ENCODE results near the gene ENAH. TPM values are rescaled to one million over a fixed set of nuclear protein-coding genes. Genes with fewer than 3 reads are reported as not detected.

Gene ENAH
- polyA plus RNA-seq, 1 experiment = 40.9 TPM

DNA sequence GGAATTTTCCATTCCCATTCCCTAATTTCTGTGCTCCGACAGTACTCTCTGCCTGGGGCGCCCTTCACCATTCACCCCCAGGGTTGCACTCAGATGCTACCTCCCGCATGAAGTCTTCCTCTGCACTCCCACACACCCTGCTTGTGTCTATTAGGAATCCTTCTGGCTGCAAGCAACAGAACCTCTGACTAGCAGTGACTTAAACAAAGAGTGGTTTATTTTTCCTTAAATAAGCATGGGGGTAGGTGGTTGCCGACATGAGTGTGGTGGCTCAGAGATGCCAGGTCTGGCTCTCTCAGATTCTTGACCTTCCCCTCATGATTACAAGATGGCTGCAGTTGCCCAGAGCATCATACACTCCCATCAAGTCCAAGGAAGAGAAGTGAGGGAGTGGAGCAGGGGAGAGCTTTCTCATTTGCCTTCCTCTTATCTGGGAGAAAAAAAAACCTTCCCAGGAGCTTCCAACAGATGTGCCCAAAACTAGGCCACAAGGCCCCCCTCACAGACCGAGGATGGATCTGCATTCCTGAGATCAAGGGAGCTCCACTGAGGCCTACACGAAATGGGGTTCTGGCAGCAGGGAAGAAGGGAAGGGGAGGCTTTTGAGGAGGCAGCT, 175.5 kb downstream of the ENAH start:
- no peak for DNase-seq (ENCODE audit: low read depth)
- POLR2A ChIA-PET = no interaction called here
- TF ChIP-seq, protein P1, sequence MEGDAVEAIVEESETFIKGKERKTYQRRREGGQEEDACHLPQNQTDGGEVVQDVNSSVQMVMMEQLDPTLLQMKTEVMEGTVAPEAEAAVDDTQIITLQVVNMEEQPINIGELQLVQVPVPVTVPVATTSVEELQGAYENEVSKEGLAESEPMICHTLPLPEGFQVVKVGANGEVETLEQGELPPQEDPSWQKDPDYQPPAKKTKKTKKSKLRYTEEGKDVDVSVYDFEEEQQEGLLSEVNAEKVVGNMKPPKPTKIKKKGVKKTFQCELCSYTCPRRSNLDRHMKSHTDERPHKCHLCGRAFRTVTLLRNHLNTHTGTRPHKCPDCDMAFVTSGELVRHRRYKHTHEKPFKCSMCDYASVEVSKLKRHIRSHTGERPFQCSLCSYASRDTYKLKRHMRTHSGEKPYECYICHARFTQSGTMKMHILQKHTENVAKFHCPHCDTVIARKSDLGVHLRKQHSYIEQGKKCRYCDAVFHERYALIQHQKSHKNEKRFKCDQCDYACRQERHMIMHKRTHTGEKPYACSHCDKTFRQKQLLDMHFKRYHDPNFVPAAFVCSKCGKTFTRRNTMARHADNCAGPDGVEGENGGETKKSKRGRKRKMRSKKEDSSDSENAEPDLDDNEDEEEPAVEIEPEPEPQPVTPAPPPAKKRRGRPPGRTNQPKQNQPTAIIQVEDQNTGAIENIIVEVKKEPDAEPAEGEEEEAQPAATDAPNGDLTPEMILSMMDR (IDR thresholded peaks at IDR 0.05; ENCODE audit: insufficient read depth, low read depth, low read length) = no peak
- CTCF ChIA-PET = interaction anchor here (1.5 to 11.7 kb wide), 6 partner anchors 292 to 498 kb away, joined by 3 to 231 read pairs (median 32); partner anchors contain the start of gene SRP9
- Histone ChIP-seq H3K36me3 (ENCODE audit: control insufficient read depth, insufficient read depth, low read length) (no peaks in the 10 kb centered on the region), H3K27me3 (ENCODE audit: control insufficient read depth, insufficient read depth, low read length) (no peaks in the 10 kb centered on the region), H3K4me3 (ENCODE audit: low read depth, low read length) (no peak overlapping the region)

DNA sequence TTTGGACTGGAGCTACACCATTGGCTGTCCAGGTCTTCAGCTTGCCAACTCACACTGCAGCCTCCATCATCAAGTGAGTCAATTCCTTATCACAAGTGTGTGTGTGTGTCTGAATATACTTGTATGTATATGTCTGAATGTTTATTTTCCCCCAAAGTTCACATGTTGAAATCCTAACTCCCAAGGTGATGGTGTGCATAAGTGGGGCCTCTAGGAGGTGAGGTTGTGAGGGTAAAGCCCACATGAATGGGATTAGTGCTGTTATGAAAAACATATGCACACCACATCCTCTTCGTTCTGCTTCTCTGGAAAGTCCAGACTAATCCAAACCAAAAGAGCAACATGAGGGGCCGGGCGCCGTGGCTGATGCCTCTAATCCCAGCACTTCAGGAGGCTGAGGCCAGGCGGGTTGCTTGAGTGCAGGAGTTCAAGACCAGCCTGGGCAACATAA, 176.4 kb downstream of the ENAH start:
- TF ChIP-seq, protein P1 (IDR thresholded peaks at IDR 0.05; ENCODE audit: insufficient read depth, low read depth, low read length) = no peak
- no peak overlapping the region for H3K4me3 ChIP-seq (ENCODE audit: low read depth, low read length)
- ChIA-PET CTCF (interaction anchor here (0.7 to 11.7 kb wide), 9 partner anchors 31 to 509 kb away, joined by 3 to 231 read pairs (median 7); partner anchors contain the start of gene SRP9), POLR2A (no interaction called here)
- H3K36me3 ChIP-seq (ENCODE audit: control insufficient read depth, insufficient read depth, low read length) = no peaks in the 10 kb centered on the region
- no peaks in the 10 kb centered on the region for H3K27me3 ChIP-seq (ENCODE audit: control insufficient read depth, insufficient read depth, low read length)
- no peak for DNase-seq (ENCODE audit: low read depth)

DNA sequence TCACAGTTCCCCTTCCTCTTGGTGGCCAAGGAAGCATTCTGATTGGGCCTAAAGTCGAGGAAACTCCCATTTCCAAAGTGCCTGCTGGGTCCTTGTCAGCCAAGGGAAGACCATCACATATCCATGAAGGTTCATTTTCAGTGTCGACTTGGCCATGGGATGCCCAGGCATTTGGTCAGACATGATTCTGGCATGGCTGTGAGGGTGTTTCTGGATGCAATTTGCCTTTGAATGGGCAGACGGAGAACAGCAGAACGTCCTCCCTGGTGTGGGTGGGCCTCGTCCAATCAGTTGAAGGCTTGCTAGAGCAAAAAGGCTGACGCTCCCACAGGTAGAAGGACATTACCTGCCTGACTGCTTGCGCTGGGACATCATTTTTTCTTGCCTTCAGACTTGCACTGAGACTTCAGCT, 176.8 kb downstream of the ENAH start:
- TF ChIP-seq, protein P1 (IDR thresholded peaks at IDR 0.05; ENCODE audit: insufficient read depth, low read depth, low read length) = no peak
- ChIA-PET POLR2A (no interaction called here), CTCF (interaction anchor here (0.7 to 11.7 kb wide), 15 partner anchors 9 to 510 kb away, joined by 3 to 231 read pairs (median 16); partner anchors contain the start of gene SRP9)
- Histone ChIP-seq H3K4me3 (ENCODE audit: low read depth, low read length) (no peak overlapping the region), H3K27me3 (ENCODE audit: control insufficient read depth, insufficient read depth, low read length) (no peaks in the 10 kb centered on the region), H3K36me3 (ENCODE audit: control insufficient read depth, insufficient read depth, low read length) (no peaks in the 10 kb centered on the region)
- no peak for DNase-seq (ENCODE audit: low read depth)

DNA sequence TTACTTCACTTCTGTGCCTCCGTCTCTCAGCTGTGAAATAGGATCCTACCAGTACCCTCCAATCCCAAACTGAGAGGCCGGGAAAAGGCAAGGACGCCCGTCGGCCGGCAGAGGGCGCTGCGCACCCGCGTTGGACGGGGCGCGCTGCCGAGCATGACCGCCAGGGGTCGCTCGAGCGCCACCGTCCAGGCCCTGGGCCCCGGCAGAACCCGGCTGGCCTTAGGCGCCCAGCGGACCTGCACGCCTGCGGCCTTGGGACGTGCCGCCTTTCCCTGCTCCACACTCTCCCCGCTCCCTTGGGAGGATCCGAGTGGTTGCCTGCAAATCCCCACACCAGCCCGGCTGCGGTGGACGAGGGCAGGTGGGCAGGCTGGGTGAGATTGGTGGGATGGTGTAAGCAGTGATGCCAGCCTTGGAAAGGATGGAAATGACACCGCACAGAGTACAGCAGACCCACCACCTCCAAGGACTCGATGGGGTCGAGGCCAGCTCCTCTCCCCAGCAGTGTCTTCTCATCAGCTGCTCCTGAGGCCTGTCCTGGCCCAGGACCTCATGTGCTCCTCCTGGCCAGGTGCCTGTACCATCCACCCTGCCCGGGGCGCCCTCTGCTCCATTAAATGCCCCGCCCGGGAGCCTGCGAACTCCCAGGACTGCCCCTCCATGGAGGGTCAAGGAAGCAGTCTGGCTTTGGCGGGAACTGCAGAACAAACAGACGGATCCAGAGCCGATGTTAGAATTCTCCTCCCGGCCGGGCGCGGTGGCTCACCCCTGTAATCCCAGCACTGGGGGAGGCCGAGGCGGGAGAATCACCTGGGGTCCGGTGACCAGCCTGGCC, 177.7 kb downstream of the ENAH start:
- CTCF ChIA-PET = interaction anchor here (0.5 to 11.7 kb wide), 86 partner anchors 9 to 708 kb away, joined by 3 to 231 read pairs (median 4); partner anchors contain the start of genes ENAH, PYCR2, SRP9 and TMEM63A
- POLR2A ChIA-PET = interaction anchor here (0.5 to 0.7 kb wide), 2 partner anchors 408 to 499 kb away, joined by 3 to 9 read pairs; no protein-coding TSS in a partner anchor

More for the DNA sequence above, 177.7 kb downstream of the ENAH start:
- TF ChIP-seq, protein P1 (IDR thresholded peaks at IDR 0.05; ENCODE audit: insufficient read depth, low read depth, low read length) = peak; percentile 90
- Histone ChIP-seq H3K4me3 (ENCODE audit: low read depth, low read length) (no peak overlapping the region), H3K27me3 (ENCODE audit: control insufficient read depth, insufficient read depth, low read length) (no peaks in the 10 kb centered on the region; the same call in 1 of the 2 replicates), H3K36me3 (ENCODE audit: control insufficient read depth, insufficient read depth, low read length) (no peaks in the 10 kb centered on the region)
- DNase-seq (ENCODE audit: low read depth) = no peak

Measured in BJ (cell line).